HG03159 (cell line): ENCODE data around the gene CARD6.
"Not testable (repeated sequence)": the region's sequence is repeated elsewhere in the genome, so short reads cannot be mapped to it uniquely, and the experiment has no call there.

Experiments used
- ATAC-seq: cut with Tn5 transposase; IDR thresholded peaks from one replicate; pipeline ENCODE4 v1.9.1; 2021; ENCODE audit warnings: mild to moderate bottlenecking, moderate library complexity; ENCODE audit not compliant: unreplicated experiment

Gene CARD6

GRCh38 chr5:40841068-40841805, at the start of gene CARD6:
Gene CARD6, plus strand, starts transcription at chr5:40841367. Its CDS starts 16 bp downstream, at chr5:40841383.
- peak; percentile 37 for ATAC-seq

GRCh38 chr5:40791715-40792139, 49.4 kb upstream of the CARD6 start:
- ATAC-seq = no peak

GRCh38 chr5:40792691-40793090, 48.5 kb upstream of the CARD6 start:
- not testable (repeated sequence) for ATAC-seq

- ATAC-seq = not testable (repeated sequence)
These were observed 46.8 kb upstream of the CARD6 start for GRCh38 chr5:40794340-40794739.

- ATAC-seq = not testable (repeated sequence)
These were observed 46.3 kb upstream of the CARD6 start for GRCh38 chr5:40794877-40795276.

DNA sequence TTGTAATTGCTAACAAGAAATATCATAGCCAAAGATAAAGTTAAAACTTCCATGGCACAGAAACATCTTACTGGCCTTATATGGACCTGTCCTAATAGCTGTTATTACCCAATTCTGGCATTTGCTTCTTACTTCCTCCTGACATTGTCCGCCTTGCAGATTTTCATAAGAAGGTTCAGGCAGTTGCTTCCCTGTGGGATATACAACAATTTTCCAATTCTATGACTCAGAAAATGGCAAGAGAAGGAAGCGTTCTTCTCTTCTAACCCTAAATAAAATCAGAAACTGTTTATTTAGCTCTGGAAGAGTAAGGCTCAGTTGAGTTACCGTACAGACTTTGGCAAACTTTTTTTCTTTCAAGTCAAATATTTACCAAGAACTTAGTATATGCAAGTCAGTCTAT, 44.7 kb upstream of the CARD6 start:
- ATAC-seq = no peak

- peak; percentile 36 for ATAC-seq
These were observed 43.7 kb upstream of the CARD6 start for GRCh38 chr5:40797273-40798011.

DNA sequence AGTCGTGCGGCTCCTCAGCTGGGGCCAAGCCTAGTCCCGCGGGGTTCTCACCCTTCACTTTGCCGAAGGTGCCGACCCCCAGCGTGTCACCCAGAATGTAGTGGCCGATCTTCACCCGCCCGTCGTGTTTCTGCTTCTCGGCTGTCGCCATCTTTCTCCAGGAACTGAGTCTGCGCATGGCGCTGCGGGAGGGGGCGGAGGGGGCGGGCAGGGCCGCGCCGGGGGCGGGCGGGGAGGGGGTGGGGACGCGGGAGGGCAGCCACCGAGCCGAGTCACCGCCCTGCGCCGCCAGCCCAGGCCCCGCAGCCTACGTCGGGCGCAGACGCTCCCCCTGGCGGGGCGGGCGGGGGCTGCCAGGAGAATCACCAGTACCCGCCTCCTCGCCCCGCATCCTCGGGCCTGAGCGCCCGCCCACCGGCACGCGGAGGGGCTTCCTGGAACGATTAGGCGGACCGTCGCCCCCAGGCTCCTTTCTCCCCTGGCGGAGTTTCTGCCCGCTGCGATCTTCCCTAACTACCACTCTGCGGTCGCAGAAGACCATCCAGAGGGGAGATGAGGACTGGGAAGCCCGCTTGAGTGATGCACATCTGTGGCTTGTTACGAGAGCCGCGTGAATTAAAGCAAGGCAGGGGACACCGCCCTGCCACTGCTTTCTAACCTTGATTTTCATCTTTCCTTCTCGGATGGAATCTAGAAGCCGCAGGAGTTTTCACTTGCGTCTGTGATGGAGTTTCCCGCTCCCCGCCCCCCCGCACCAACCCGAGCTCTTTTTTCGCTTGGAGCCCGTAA, 43.0 kb upstream of the CARD6 start, which contains the start of gene PRKAA1:
TSS of gene PRKAA1 (minus strand) at position 363 of the 789 bp plus-strand sequence. CDS start at position 178, 185 bp downstream.
- ATAC-seq = peak; percentile 96

- no peak for ATAC-seq
These were observed 42.4 kb upstream of the CARD6 start for GRCh38 chr5:40798801-40799210.

DNA sequence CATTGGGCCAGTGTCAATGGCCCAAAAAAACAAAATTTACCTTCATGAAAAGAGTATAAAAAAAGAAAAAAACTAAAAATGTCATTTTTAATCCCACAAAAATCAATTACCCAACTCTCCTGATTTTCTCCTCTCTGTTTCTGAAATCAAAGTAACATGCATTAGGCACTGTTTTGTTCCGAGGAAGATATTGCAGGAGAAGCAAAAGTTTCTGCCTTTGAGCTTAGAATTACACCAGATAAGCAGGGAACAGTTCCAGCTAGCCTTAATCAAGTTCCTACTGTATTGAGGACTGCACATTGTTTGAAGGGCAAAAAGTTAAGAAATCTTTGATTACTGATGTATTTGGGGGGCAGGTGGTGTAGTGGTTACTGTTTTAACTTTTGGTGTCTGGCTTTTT, 41.9 kb upstream of the CARD6 start:
- ATAC-seq = no peak

DNA sequence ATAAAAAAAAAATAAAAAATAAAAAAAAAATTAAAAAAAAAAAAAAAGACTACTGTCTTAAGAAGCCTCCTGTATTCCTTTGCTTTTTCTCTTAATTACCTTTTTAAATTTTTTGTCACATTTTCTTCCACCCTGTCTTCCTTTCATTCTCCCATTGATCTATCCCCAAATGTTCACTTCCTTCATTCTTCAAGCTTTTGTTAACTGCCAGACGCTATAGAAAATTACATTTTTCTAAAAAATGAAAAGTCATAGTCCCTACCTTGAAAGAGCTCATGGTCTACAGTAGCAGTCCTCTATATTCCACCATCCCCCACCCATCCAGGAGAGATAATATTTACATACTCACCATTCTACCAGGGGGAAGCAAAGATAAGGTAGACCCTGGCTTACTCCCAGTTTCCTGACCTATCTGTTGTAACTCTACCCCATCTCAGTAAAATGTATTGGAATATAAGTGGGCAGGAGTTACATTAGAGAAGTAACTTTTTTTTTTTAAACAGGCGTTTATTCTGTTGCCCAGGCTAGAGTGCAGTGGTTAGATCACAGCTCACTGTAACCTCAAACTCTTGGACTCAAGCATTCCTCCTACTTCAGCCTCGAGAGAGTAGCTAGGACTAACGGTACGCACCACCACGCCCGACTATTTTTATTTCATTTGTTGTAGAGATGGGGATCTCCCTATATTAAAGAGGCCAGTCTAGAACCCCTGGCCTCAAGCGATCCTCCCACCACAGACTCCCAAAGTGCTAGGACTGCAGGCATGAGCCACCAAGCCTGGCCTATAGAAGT, 39.2 kb upstream of the CARD6 start:
- no peak for ATAC-seq

- ATAC-seq = no peak
These were observed 29.0 kb upstream of the CARD6 start for GRCh38 chr5:40812125-40812524.

- no peak for ATAC-seq
These were observed 27.4 kb upstream of the CARD6 start for GRCh38 chr5:40813698-40814281.

DNA sequence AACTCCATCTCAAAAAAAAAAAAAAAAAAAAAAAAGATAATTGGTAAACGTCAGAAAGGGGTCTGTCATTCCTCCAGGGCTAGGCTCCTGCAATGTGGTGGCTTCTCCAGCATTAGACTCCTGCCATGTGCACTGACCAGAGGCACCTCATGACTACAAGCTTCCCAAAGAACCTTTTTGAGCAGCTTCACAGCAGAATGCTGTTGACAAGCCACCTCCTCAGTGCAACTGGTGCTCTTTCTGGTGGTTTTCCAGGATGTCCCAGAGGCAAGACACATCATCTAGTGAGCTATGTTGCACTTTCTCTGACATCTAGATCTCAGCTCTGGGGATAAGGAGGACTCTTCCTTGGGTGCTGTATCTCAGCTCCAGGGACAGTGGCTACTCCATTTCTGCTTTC, 17.7 kb upstream of the CARD6 start:
- ATAC-seq = no peak

DNA sequence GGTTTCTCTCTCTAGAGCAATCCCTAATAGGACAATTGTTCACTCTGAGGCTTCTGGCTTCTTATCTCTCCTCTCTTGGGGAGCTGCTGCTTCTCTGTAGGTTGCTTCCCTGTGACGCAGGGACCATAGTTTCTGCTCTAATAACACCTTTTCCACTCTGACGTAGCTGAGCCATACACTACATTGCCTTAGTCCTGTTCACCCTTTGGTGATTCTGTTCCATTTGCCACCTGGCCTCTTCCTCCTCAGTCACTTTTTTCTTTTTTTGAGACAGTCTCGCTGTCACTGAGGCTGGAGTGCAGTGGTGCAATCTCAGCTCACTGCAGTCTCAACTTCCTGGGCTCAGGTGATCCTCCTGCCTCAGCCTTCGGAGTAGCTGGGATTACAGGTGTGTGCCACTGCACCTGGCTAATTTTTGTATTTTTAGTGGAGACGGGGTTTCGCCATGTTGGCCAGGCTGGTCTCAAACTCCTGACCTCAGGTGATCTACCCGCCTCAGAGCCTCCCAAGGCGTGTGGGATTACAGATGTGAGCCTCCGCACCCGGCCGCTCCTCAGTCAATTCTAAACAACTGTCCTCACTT, 15.6 kb upstream of the CARD6 start:
- not testable (repeated sequence) for ATAC-seq

GRCh38 chr5:40826489-40827187, 14.5 kb upstream of the CARD6 start:
- no peak for ATAC-seq

GRCh38 chr5:40827188-40827977, 13.8 kb upstream of the CARD6 start:
- ATAC-seq = no peak

DNA sequence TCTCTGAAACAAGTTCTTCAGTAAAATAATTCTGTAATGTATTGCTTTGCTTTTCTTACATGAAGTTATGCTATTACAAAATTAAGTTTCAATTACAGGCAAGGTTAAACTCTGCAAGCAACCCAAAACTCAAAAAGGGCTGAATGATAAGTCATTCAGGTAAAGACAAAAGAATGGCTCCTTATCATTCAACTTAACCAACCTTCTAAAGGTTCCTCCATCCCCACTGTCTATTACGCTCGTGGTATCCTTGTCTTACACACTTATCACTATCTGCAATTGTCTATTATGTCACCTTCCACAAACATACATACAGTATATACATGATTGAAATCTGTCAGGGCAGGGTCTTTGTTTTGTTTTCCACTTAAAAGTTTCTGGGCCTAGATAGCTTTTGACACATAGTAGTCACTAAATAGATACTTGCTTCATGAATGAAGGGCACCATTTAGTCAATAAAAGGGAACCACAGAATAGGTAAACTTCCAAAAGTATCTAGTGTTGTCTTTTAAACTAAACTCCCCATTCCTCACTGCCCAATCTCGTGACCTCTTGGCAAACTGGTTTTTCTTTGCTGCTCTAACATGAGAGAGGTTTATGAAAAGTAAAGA, 13.0 kb upstream of the CARD6 start:
- no peak for ATAC-seq
